ENCODE measurements around the gene C11orf65.

C11orf65 gene

DNA sequence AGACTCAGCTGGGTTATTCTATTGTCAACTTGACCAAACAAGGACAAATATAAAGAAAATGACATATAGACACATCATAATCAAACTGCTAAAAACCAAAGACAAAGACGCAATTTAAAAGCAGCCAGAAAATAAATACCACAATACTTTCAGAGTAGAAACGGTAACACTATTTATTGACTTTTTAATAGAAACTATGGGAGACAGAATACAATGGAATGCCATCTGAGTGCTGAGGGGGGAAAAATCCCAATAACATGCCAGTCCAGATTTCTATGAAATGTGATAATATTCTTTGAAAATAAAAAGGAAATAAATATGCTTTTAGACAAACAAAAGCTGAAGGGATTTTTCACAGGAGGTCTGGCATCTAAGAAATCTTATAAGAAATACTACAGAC lies 30.7 kb downstream of the C11orf65 start (continued):
- no peak for TF ChIP-seq ZNF510 (tag by site-specific recombination; IDR thresholded peaks at IDR 0.05; ENCODE audit: insufficient replicate concordance)
- TF ChIP-seq ZNF274 (IDR thresholded peaks at IDR 0.05; ENCODE audit: low read length) = no peak
- TF ChIP-seq ZNF274 (tag by site-specific recombination; IDR thresholded peaks at IDR 0.05; ENCODE audit: borderline replicate concordance) = no peak
- TF ChIP-seq ZNF707 (tag by site-specific recombination; IDR thresholded peaks at IDR 0.05) = no peak
- no peak for TF ChIP-seq ZNF394 (tag by site-specific recombination; IDR thresholded peaks at IDR 0.05; ENCODE audit: borderline replicate concordance)
- TF ChIP-seq ZNF302 (tag by site-specific recombination; IDR thresholded peaks at IDR 0.05; ENCODE audit: low read depth) = no peak
- TF ChIP-seq, protein P1, sequence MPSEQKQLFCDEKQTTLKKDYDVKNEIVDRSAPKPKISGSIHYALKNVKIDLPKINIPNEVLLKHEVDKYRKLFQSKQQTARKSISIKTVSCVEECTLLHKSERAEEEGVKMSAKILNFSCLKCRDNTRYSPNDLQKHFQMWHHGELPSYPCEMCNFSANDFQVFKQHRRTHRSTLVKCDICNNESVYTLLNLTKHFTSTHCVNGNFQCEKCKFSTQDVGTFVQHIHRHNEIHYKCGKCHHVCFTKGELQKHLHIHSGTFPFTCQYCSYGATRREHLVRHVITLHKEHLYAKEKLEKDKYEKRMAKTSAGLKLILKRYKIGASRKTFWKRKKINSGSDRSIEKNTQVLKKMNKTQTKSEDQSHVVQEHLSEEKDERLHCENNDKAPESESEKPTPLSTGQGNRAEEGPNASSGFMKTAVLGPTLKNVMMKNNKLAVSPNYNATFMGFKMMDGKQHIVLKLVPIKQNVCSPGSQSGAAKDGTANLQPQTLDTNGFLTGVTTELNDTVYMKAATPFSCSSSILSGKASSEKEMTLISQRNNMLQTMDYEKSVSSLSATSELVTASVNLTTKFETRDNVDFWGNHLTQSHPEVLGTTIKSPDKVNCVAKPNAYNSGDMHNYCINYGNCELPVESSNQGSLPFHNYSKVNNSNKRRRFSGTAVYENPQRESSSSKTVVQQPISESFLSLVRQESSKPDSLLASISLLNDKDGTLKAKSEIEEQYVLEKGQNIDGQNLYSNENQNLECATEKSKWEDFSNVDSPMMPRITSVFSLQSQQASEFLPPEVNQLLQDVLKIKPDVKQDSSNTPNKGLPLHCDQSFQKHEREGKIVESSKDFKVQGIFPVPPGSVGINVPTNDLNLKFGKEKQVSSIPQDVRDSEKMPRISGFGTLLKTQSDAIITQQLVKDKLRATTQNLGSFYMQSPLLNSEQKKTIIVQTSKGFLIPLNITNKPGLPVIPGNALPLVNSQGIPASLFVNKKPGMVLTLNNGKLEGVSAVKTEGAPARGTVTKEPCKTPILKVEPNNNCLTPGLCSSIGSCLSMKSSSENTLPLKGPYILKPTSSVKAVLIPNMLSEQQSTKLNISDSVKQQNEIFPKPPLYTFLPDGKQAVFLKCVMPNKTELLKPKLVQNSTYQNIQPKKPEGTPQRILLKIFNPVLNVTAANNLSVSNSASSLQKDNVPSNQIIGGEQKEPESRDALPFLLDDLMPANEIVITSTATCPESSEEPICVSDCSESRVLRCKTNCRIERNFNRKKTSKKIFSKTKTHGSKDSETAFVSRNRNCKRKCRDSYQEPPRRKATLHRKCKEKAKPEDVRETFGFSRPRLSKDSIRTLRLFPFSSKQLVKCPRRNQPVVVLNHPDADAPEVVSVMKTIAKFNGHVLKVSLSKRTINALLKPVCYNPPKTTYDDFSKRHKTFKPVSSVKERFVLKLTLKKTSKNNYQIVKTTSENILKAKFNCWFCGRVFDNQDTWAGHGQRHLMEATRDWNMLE (tag by site-specific recombination; conservative IDR thresholded peaks at IDR 0.05; ENCODE audit: low read depth) = no peak
- TF ChIP-seq ZNF585B (tag by site-specific recombination; IDR thresholded peaks at IDR 0.05) = no peak
- TF ChIP-seq SETDB1 (IDR thresholded peaks at IDR 0.05; ENCODE audit: insufficient read length, low read length) = no peak
- TF ChIP-seq KLF9 (tag by site-specific recombination; IDR thresholded peaks at IDR 0.05; ENCODE audit: low read depth) = no peak
- TF ChIP-seq KLF7 (tag by site-specific recombination; IDR thresholded peaks at IDR 0.05; ENCODE audit: borderline replicate concordance) = no peak
- no peak for TF ChIP-seq ZNF660 (tag by site-specific recombination; IDR thresholded peaks at IDR 0.05)
- TF ChIP-seq ZNF555 (tag by site-specific recombination; conservative IDR thresholded peaks at IDR 0.05) = no peak

DNA sequence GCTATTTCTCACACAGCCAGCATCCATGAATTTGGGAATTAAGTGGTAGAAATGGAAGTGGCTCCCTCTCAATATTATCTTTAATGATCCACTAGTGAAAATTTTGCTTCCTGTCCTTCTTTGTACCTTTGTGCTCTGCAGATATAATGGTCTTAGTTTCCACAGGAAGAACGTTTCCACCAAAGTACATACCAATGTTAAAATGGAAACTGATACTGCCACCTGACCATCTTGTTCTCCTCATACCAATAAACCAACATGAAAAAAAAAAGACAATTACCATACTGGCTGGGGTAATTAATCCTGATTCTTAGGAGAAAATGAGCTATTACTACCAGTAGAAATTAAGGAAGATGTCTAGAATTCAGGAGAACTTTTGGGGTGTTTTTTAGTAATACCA lies 32.3 kb downstream of the C11orf65 start:
- Histone ChIP-seq H3K27ac (ENCODE audit: extremely low read depth, low read depth, low read length) (no peak overlapping the region), H3K36me3 (ENCODE audit: control insufficient read depth in 2 of 2, insufficient read depth in 1 of 2, low read length in 2 of 2) (no peaks in the 10 kb centered on the region), H3K4me1 (ENCODE audit: control insufficient read depth, insufficient read depth, low read length) (no peaks in the 10 kb centered on the region), H3K4me3 (ENCODE audit: low read depth, low read length) (no peak overlapping the region), H3K9me3 (ENCODE audit: control insufficient read depth, insufficient read depth, low read depth, low read length) (no peaks in the 10 kb centered on the region)
- ChIA-PET CTCF (no interaction called here), POLR2A (no interaction called here)
- no peak for TF ChIP-seq ZNF184 (tag by site-specific recombination; IDR thresholded peaks at IDR 0.05)
- no peak for TF ChIP-seq ZSCAN16 (tag by site-specific recombination; IDR thresholded peaks at IDR 0.05)
- no peak for TF ChIP-seq ZNF521 (tag by site-specific recombination; IDR thresholded peaks at IDR 0.05)
- no peak for TF ChIP-seq ZNF239 (tag by site-specific recombination; IDR thresholded peaks at IDR 0.05)
- TF ChIP-seq SP2 (tag by site-specific recombination; IDR thresholded peaks at IDR 0.05) = no peak
- TF ChIP-seq ZNF596 (tag by site-specific recombination; IDR thresholded peaks at IDR 0.05) = no peak
- TF ChIP-seq, protein P2, sequence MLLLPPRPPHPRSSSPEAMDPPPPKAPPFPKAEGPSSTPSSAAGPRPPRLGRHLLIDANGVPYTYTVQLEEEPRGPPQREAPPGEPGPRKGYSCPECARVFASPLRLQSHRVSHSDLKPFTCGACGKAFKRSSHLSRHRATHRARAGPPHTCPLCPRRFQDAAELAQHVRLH (tag by site-specific recombination; IDR thresholded peaks at IDR 0.05) = no peak
- TF ChIP-seq, protein P3, sequence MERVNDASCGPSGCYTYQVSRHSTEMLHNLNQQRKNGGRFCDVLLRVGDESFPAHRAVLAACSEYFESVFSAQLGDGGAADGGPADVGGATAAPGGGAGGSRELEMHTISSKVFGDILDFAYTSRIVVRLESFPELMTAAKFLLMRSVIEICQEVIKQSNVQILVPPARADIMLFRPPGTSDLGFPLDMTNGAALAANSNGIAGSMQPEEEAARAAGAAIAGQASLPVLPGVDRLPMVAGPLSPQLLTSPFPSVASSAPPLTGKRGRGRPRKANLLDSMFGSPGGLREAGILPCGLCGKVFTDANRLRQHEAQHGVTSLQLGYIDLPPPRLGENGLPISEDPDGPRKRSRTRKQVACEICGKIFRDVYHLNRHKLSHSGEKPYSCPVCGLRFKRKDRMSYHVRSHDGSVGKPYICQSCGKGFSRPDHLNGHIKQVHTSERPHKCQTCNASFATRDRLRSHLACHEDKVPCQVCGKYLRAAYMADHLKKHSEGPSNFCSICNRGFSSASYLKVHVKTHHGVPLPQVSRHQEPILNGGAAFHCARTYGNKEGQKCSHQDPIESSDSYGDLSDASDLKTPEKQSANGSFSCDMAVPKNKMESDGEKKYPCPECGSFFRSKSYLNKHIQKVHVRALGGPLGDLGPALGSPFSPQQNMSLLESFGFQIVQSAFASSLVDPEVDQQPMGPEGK (tag by site-specific recombination; IDR thresholded peaks at IDR 0.05) = no peak
- TF ChIP-seq ZNF610 (tag by site-specific recombination; IDR thresholded peaks at IDR 0.05; ENCODE audit: borderline replicate concordance) = no peak
- no peak for TF ChIP-seq ZNF274 (IDR thresholded peaks at IDR 0.05; ENCODE audit: low read length)
- no peak for TF ChIP-seq ZNF274 (tag by site-specific recombination; IDR thresholded peaks at IDR 0.05; ENCODE audit: borderline replicate concordance)

Data from HEK293 (cell line).